Measurements from ENCODE around the gene NMT2.

NMT2 gene

DNA sequence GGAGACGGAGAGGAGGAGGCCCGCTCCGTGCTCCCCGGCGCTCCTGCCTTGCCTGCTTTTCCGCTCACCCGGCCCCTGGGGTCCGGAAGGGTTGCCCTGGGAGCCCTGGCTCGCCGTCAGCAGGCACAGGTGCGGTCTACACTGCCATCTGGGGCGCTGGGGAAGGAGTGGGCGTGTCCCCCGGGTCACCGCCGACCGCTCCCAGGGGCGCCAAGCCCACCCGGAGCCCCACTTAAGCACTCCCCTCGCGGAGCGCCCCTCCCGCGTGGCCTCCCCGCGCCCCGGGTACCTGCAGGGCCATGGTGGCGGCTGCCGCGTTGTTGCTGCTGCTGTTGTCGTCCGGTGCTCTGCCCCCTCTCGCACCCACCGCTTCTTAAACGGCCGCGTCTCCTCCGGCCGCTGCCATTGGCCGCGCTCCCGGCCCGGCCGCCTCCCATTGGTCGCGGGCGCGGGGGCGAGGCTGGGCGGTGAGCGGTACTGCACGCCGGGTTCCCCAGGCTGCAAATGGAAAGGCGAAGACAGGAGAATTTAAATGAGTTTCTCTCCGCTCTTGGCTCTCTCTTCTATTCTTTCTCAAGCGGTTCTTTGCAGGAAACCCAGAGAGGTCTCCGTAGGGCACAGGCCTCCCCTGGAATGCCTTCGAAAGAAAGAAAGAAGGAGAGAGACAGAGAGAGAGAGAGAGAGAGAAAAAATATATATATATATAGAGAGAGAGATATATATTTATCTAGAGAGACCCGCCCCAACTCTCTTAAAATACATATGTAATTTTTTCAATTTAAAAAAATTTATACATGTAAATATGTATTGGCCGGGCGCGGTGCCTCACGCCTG lies 79.8 kb downstream of the NMT2 start, which contains the start of gene ACBD7:
Gene ACBD7, minus strand, starts transcription at position 349 of the 834 bp plus-strand sequence. Its CDS starts 48 bp downstream, at position 301.
- peak; percentile 82 for DNase-seq

GRCh38 chr10:15084502-15084922 lies 84.0 kb downstream of the NMT2 start:
- DNase-seq: no peak

- DNase-seq: no peak
These were observed 84.6 kb downstream of the NMT2 start for GRCh38 chr10:15083674-15084501.

GRCh38 chr10:15075421-15075820 lies 93.1 kb downstream of the NMT2 start:
- DNase-seq: no peak

DNA sequence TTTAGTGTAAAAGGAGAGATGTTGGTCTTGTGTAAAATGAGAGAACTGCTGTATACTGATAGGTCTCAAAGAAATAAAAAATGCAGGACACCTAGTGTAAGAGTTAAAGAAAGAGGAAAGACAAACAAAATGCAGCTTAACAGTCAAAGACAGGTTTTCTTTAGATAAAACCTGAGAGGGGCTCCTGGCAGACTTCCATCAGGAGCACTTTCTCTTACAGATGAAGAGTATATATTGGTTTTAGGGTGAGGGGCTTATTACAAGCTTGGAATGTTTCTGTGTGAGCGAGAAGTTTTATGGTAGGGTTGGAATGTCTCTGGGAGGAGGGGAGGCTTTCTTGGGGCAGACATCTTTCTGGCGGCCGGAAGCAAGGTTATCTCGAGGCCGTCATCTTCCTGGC lies 96.1 kb downstream of the NMT2 start:
- DNase-seq: no peak

DNA sequence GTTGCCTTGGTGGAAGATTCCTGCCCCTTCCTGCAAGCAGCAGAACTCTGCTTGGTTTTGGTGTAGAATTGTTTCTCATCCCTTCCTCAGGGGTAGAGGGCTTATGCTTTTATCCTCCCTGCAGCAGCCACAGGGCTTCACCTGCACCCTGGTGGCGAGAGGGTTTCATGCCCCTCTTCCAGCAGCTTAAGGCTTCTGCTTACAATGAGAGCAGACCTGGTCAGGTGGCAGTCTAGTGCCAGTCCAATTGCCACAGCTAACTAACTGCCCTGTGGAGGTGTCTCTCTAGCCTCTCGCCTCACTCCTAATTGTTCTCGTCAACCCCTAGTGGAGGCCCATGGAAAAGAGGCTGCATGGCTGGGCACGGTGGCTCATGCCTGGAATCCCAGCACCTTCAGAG lies 99.3 kb downstream of the NMT2 start:
- no peak for DNase-seq

GRCh38 chr10:15068802-15069201 lies 99.7 kb downstream of the NMT2 start:
- no peak for DNase-seq

- no peak for DNase-seq
These were observed 101.3 kb downstream of the NMT2 start for GRCh38 chr10:15067154-15067553.

DNA sequence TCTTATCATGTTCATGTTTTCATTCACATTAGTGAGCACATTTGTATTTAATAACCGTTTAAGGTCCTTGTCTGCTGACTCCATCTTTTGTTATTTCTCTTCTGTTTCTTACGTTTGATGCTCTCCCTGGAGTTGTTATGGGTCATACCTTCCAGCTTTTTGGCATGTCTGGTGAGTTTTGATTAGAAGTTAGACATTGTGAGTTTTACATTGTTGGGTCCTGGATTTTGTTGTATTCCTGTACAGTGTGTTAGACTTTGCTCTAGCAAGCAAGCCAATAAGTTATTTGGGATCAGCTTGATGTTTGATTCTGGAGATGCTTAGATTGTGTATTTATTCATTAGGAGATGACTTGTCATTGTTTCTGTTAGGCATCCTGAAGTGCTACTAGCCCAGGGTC lies 107.9 kb downstream of the NMT2 start:
- no peak for DNase-seq

DNA sequence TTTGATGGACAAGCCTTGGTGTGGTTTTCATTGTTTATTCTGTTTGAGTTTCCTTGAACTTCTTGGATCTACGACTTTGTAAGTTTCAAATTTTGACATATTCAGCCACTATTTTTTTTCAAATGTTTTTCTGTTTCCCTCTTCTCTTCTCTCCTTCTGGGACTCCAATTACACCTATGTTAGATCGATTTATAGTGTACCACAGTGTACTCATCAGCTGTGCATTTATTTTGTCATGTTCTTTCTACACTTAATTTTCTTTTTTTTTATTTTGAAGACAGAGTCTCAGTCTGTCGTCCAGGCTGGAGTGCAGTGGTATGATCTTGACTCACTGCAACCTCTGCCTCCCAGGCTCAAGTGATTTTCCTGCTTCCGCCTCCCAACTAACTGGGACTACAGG lies 108.6 kb downstream of the NMT2 start:
- DNase-seq: no peak

DNA sequence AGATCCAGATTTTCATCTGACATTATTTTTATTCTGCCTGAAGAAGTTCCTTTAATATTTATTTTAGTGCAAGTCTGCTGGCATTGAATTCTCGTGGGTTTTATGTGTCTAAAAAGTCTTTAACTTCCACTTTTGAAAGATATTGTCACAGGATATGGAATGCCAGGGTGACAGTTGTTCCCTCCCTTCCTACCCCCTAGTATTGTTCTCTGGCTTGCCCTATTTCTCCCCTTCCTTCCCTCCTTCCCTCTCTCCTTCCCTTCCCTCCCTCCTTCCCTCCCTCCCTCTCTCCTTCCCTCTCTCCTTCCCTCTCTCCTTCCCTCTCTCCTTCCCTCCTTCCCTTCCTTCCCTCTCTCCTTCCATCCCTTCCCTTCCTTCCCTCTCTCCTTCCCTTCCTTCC lies 109.8 kb downstream of the NMT2 start:
- no peak for DNase-seq
